GM21515 (cell line): ENCODE data around the gene PNMA8B.

Experiments used
- ATAC-seq: cut with Tn5 transposase; IDR thresholded peaks from one replicate; pipeline ENCODE4 v1.9.1; 2021; ENCODE audit not compliant: unreplicated experiment

Gene PNMA8B

GRCh38 chr19:46460055-46460454 is 35.6 kb downstream of the PNMA8B start:
- no peak for ATAC-seq

- ATAC-seq: no peak
These were observed 38.7 kb downstream of the PNMA8B start for GRCh38 chr19:46456930-46457329.

DNA sequence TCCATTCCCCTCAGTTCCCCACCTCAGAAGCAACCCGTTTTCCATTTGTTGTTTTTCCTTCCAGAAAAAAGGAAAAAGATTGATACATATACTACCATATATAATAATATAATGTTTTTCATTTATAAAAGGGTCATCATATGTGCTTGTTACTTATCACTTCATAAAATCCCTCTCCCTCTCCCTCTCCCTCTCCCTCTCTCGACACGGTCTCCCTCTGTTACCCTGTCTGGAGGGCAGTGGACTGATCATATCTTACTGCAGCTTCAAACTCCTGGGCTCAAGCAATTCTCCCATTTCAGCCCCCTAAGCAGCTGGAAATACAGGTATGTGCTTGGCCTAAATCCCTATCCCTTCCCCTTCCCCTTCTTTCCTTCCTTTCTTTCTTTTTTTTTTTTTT is 41.4 kb downstream of the PNMA8B start:
- ATAC-seq: no peak

GRCh38 chr19:46453661-46454060 is 42.0 kb downstream of the PNMA8B start:
- no peak for ATAC-seq

- ATAC-seq: no peak
These were observed 43.5 kb downstream of the PNMA8B start for GRCh38 chr19:46452186-46452585.

DNA sequence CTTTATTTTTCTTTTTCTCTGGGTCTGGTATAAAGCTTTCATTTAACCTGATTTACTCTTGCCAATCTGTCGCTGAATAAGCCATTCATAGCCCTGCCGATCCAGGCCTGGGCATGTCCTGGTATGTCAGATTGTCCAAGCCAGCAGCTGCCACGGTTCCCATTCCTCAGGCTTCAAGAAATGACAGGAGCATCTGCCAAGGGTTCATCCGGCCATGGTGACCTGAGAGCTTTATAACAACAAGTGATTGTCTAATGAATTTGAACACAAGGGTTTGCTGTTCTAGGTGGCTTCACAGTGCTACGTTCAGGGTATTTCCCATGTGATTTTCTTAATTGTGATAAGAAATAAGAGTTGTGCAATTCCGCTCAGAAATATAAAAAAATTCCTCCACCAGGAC is 44.3 kb downstream of the PNMA8B start:
- ATAC-seq: no peak

DNA sequence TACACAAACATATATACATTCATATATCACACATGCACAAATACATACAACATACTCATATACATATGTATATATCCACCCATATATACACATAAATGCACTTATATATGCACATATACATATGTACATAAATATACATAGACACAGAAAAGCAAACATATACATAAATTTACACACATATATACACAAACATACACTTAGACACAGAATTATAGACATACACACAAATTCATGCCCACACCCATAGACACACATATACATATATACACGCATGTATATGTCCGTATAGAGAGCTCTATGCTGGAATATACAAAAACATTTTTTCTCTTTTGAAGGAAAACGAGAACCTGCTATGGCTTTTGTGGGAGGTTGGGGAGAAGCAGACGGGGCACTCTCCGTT is 44.9 kb downstream of the PNMA8B start:
- no peak for ATAC-seq

DNA sequence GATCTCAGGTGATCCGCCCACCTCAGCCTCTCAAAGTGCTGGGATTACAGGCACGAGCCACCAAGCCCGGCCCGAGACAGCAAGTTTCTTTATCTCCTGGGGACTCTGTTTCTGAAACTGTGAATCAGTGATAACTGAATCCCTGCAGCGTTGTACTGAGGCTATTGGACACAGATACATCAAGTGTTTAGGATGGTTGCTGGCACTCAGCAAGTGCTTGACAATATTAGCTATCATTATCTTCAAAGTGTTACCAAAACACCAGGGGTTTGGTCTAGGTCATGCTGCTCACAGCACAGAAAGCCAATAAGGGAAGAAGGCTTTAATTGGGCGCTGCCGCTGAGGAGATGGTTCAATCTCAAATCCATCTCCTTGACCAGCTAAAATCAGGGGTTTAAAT is 46.4 kb downstream of the PNMA8B start:
- no peak for ATAC-seq

DNA sequence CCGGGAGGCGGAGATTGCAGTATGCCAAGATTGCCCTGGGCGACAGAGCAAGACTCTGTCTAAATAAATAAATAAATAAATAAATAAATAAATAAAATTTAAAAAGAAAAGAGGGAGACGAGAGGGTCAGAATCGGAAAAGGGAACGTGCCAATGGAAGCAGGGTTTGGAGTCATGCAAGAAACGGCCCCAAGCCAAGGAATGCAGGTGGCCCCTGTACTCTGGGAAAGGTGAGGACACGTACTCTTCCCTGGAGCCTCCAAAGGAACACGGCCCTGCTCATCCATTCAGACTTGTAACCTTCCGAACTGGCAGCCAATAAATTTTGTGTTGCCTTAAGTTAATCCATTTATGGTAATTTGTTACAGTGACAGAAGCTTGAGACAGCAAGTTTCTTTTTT is 47.1 kb downstream of the PNMA8B start:
- ATAC-seq: no peak

DNA sequence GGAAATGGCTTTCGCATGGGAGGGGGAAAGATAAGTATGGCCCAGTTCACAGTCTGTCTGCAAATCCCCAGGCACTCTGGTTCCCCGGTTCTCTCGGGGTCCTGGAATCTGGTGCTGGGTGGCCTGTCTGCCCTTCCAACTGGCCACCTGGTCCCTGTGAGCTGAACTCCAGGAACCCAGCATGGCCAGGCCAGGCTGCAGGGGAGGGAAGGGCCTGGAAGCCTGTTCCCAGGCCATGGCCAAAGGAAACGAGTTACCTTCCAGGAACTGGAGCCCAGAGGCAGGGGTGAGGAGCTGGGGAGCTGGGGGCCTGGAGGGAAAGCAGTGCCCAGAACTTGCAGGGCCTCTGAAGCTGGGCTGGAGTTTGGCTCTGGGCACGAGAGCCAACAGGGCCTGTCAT is 47.8 kb downstream of the PNMA8B start:
- ATAC-seq: no peak

DNA sequence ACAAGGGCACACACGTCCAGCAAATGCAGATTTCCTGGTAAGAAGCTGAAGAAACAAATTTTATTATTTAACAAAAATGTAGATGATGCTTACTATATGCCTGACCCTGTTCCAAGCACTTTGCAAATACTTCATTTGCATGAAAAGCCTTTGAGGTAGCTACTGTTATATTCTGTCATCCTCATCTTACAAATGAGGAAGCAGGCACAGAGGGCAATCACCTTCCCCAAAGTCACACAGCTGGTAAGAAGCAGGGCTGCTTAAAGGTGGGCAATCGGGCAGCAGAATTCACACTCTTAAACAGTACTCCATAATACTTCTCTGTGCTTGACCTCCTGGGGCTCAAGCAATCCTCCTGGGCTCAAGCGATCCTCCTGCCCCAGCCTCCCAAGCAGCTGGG is 48.7 kb downstream of the PNMA8B start:
- no peak for ATAC-seq

- ATAC-seq: no peak
These were observed 49.6 kb downstream of the PNMA8B start for GRCh38 chr19:46446021-46446420.

- ATAC-seq: no peak
These were observed 52.7 kb downstream of the PNMA8B start for GRCh38 chr19:46442808-46443450.

- no peak for ATAC-seq
These were observed 53.8 kb downstream of the PNMA8B start for GRCh38 chr19:46441866-46442265.
